Right lobe of liver (tissue), 6 donors: Measurements from ENCODE around the gene NUTM2G. TPM values are rescaled to one million over a fixed set of nuclear protein-coding genes. Genes with fewer than 3 reads are reported as not detected.
A peak's percentile ranks its signal among the peaks of the same experiment; 100 is the strongest.
"Not testable (repeated sequence)": the region's sequence is repeated elsewhere in the genome, so short reads cannot be mapped to it uniquely, and the experiment has no call there.

Source experiments
- ATAC-seq, 4 donors: fragments of 200-7000 bp; cut with Tn5 transposase; one replicate each; pipeline ENCODE4 v1.9.1; 2020; ENCODE audit warnings: mild to moderate bottlenecking in 4 of 4, moderate library complexity in 4 of 4
- DNase-seq, 3 donors: peaks; one replicate each; pipeline ENCODE4 v3.0.0-alpha.2; 2020
- H3K27ac ChIP-seq, 3 donors: fragments of 200-600 bp; one replicate each; pipeline ENCODE4 v1.8.0; 2022
- H3K27me3 ChIP-seq, 2 donors: fragments of 200-600 bp; one replicate each; pipeline ENCODE4 v1.8.0; 2022
- H3K36me3 ChIP-seq, 4 donors: fragments of 200-600 bp; sonication (generic) in 1 of 4; one replicate each; pipeline versions ENCODE4 v1.5.1 to v1.8.0; 2017 to 2022; ENCODE audit warnings: control low read depth in 1 of 4
- H3K4me1 ChIP-seq, 4 donors: fragments of 200-600 bp; sonication (generic) in 1 of 4; one replicate each; pipeline versions ENCODE4 v1.5.1 to v1.8.0; 2017 to 2022; ENCODE audit warnings: control low read depth in 1 of 4
- H3K4me3 ChIP-seq, 3 donors: fragments of 200-600 bp; one replicate each; pipeline ENCODE4 v1.8.0; 2022
- H3K9me3 ChIP-seq, 4 donors: fragments of 200-600 bp; sonication (generic) in 1 of 4; one replicate each; pipeline versions ENCODE4 v1.5.1 to v1.8.0; 2017 to 2022; ENCODE audit warnings: control low read depth in 1 of 4
- WGBS: methylation state at CpG from one replicate; pipeline ENCODE4 v1.1.6; 2018; ENCODE audit warnings: low coverage, low lambda C conversion rate; ENCODE audit not compliant: insufficient coverage; ENCODE audit errors: missing lambda C conversion rate; 5-methylcytosine and 5-hydroxymethylcytosine counted together
- intact Hi-C, 2 donors: fragments of 100-400 bp; cut with DNase I; formaldehyde crosslinking; loops; one replicate each; pipeline versions ENCODE4 v1.11.2 to v1.14.1; 2022
- total RNA-seq, 6 experiments: library from RNA; depleted of rRNA in 2 of 6; stranded (reverse); fragments of >200 nt in 2 of 6; fragmentation: NEBNext Ultra II Directional in 3 of 6; extraction: Animal tissue kit (Norgen Biotek cat#: 25700) in 3 of 6; gene quantifications; one replicate each; pipeline versions ENCODE4 v1.1.0 to v1.2.4, GENCODE V29; 2016 to 2023
- donor health status: DM: no; HTN: yes; CAD: no.
- donor health status: DM: no; HTN: no; CAD: no.
- donor health status: DM: no; HTN: no; CAD: no.
- donor health status: DM: no; HTN: yes; CAD: no.
- donor health status: DM: no; HTN: yes; CAD: no.

Gene NUTM2G
- total RNA-seq, 6 experiments from 2014 or later = 0.11 TPM; not detected in 5

- H3K4me3 ChIP-seq, H3K27ac ChIP-seq, H3K4me1 ChIP-seq, DNase-seq, ATAC-seq, H3K36me3 ChIP-seq, H3K9me3 ChIP-seq, H3K27me3 ChIP-seq, intact Hi-C loops: not testable (repeated sequence)
- WGBS = 94% methylated on average over 7 of the region's 7 CpGs
Measured at GRCh38 chr9:96983496-96984122, 55.0 kb downstream of the NUTM2G start.

- H3K9me3 ChIP-seq, H3K27me3 ChIP-seq, intact Hi-C loops, H3K36me3 ChIP-seq, DNase-seq, H3K4me3 ChIP-seq, H3K4me1 ChIP-seq, ATAC-seq, H3K27ac ChIP-seq: not testable (repeated sequence)
- 87% methylated on average over 3 of the region's 3 CpGs for WGBS
Measured at GRCh38 chr9:96984139-96984538, 55.5 kb downstream of the NUTM2G start.

GRCh38 chr9:96984887-96985286, 56.2 kb downstream of the NUTM2G start:
- H3K27ac ChIP-seq, H3K36me3 ChIP-seq, DNase-seq, H3K4me3 ChIP-seq, H3K27me3 ChIP-seq, intact Hi-C loops, H3K4me1 ChIP-seq, H3K9me3 ChIP-seq: not testable (repeated sequence)
- WGBS = 100% methylated on average over 2 of the region's 2 CpGs
- ATAC-seq = peak; percentile 25 to 83 (median 61)

Other genes with a start within 250 kb of the NUTM2G start
- 1 to 10 TPM; 2.5 to 5.4 (median 4.8) TPM for gene ZNF510, start 150.8 kb upstream of the NUTM2G start, total RNA-seq
- gene ZNF782, start 74.3 kb upstream of the NUTM2G start, total RNA-seq = 1 to 10 TPM; 2.1 to 3.7 (median 3.0) TPM
- gene CTSV, start 110.3 kb downstream of the NUTM2G start, total RNA-seq = under 1 TPM in 2 of 6 experiments, not detected in 4; 0.12 to 0.43 TPM